Smooth muscle cell of the umbilical artery (primary cell): ENCODE measurements around the gene TAF10. TPM values are rescaled to one million over a fixed set of nuclear protein-coding genes. Genes with fewer than 3 reads are reported as not detected.

Experiments used
- total RNA-seq: library from RNA; depleted of rRNA; stranded (reverse); fragments of >200 nt; gene quantifications from 2 replicates; pipeline ENCODE4 v1.2.3, GENCODE V29; 2014

Gene TAF10
- total RNA-seq: 46.1 and 51.1 TPM in 2 replicates

GRCh38 chr11:6612213-6613041, at the start of gene TAF10:
Gene TAF10, minus strand, starts transcription at chr11:6612216. Its CDS starts 27 bp downstream, at chr11:6612189.

GRCh38 chr11:6655790-6656583, 44.0 kb upstream of the TAF10 start, which contains the start of gene DCHS1:
Gene DCHS1, minus strand, starts transcription at chr11:6655809. Its CDS starts 14,196 bp downstream, at chr11:6641613.

GRCh38 chr11:6619004-6619745, 7.2 kb upstream of the TAF10 start, which contains the start of gene TPP1:
Gene TPP1, minus strand, starts transcription at chr11:6619422. Its CDS starts 22 bp downstream, at chr11:6619400.

GRCh38 chr11:6603287-6604080, 8.5 kb downstream of the TAF10 start, which contains the start of the genes ILK and RRP8:
Gene ILK, plus strand, starts transcription at chr11:6603774. Its CDS starts 498 bp downstream, at chr11:6604272.
Gene RRP8, minus strand, starts transcription at chr11:6603616. Its CDS starts 114 bp downstream, at chr11:6603502.

Other genes starting within 250 kb of the TAF10 start
- 62.1 and 77.2 TPM in 2 replicates for gene SMPD1, start 221.7 kb downstream of the TAF10 start, total RNA-seq
- 31.1 and 34.1 TPM in 2 replicates for gene APBB1, start 193.1 kb downstream of the TAF10 start, total RNA-seq
- 0.30 and 0.74 TPM in 2 replicates for gene HPX, start 171.2 kb downstream of the TAF10 start, total RNA-seq
- gene TRIM3, start 138.3 kb downstream of the TAF10 start, total RNA-seq: 19.0 and 28.4 TPM in 2 replicates
- 59.4 and 73.3 TPM in 2 replicates for gene ARFIP2, start 130.9 kb downstream of the TAF10 start, total RNA-seq
- gene TIMM10B, start 130.7 kb downstream of the TAF10 start, total RNA-seq: 38.5 and 46.0 TPM in 2 replicates
- 4.5 and 12.9 TPM in 2 replicates for gene DNHD1, start 114.9 kb downstream of the TAF10 start, total RNA-seq
- 11.9 and 16.4 TPM in 2 replicates for gene RRP8, start 8.6 kb downstream of the TAF10 start, total RNA-seq
- gene ILK, start 8.4 kb downstream of the TAF10 start, total RNA-seq: 176 and 244 TPM in 2 replicates
- 124 and 159 TPM in 2 replicates for gene TPP1, start 7.2 kb upstream of the TAF10 start, total RNA-seq
- gene DCHS1, start 43.6 kb upstream of the TAF10 start, total RNA-seq: 4.4 and 10.4 TPM in 2 replicates
- gene MRPL17, start 71.1 kb upstream of the TAF10 start, total RNA-seq: 37.0 and 63.2 TPM in 2 replicates
- gene OR2AG2, start 159.8 kb upstream of the TAF10 start, total RNA-seq: 0.28 TPM in 1 of 2 replicates, not detected in the other
- gene OR2AG1, start 170.8 kb upstream of the TAF10 start, total RNA-seq: not detected in 2 replicates
- gene OR6A2, start 187.5 kb upstream of the TAF10 start, total RNA-seq: 0.30 and 1.2 TPM in 2 replicates
- gene OR10A5, start 233.5 kb upstream of the TAF10 start, total RNA-seq: not detected in 2 replicates